Fibroblast of mammary gland (primary cell): ENCODE measurements around the gene AGXT.

Experiments
- DNase-seq: peaks from one replicate; pipeline ENCODE4 v3.0.0-alpha.2; 2010; ENCODE audit warnings: low read depth
- H3K4me3 ChIP-seq: 2 replicates; pipeline ENCODE4 v1.5.1; 2011; ENCODE audit warnings: low read depth, mild to moderate bottlenecking, low read length, moderate library complexity; ENCODE audit not compliant: control insufficient read depth
- TF ChIP-seq, protein P1 (sequence below): conservative IDR thresholded peaks from 2 replicates; pipeline ENCODE4 v1.5.1; 2011; ENCODE audit warnings: low read depth, low read length, inconsistent platforms; ENCODE audit not compliant: control insufficient read depth, insufficient read depth

Gene AGXT

DNA sequence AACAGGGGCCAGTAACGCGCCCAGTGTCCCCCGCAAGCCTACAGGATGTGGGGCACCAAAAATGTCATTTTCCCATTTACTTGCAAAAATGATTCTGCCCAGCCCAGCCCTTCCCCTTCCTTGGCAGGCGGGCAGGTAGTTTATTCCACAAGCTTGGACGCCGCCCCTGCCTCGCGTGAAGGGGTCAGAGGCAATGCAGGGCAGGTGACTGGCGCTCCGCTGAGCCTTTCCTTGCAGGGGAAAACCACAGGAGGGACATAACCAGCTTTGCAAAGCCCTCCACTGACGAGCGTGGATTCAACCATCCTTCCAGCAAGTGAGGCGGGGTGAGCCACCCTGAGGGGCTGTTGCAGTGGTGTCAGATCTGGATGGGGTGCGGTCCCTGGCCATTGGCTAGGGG lies 22.1 kb downstream of the AGXT start:
- TF ChIP-seq, protein P1, sequence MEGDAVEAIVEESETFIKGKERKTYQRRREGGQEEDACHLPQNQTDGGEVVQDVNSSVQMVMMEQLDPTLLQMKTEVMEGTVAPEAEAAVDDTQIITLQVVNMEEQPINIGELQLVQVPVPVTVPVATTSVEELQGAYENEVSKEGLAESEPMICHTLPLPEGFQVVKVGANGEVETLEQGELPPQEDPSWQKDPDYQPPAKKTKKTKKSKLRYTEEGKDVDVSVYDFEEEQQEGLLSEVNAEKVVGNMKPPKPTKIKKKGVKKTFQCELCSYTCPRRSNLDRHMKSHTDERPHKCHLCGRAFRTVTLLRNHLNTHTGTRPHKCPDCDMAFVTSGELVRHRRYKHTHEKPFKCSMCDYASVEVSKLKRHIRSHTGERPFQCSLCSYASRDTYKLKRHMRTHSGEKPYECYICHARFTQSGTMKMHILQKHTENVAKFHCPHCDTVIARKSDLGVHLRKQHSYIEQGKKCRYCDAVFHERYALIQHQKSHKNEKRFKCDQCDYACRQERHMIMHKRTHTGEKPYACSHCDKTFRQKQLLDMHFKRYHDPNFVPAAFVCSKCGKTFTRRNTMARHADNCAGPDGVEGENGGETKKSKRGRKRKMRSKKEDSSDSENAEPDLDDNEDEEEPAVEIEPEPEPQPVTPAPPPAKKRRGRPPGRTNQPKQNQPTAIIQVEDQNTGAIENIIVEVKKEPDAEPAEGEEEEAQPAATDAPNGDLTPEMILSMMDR: no peak
- H3K4me3 ChIP-seq: no peak overlapping the region
- no peak for DNase-seq

DNA sequence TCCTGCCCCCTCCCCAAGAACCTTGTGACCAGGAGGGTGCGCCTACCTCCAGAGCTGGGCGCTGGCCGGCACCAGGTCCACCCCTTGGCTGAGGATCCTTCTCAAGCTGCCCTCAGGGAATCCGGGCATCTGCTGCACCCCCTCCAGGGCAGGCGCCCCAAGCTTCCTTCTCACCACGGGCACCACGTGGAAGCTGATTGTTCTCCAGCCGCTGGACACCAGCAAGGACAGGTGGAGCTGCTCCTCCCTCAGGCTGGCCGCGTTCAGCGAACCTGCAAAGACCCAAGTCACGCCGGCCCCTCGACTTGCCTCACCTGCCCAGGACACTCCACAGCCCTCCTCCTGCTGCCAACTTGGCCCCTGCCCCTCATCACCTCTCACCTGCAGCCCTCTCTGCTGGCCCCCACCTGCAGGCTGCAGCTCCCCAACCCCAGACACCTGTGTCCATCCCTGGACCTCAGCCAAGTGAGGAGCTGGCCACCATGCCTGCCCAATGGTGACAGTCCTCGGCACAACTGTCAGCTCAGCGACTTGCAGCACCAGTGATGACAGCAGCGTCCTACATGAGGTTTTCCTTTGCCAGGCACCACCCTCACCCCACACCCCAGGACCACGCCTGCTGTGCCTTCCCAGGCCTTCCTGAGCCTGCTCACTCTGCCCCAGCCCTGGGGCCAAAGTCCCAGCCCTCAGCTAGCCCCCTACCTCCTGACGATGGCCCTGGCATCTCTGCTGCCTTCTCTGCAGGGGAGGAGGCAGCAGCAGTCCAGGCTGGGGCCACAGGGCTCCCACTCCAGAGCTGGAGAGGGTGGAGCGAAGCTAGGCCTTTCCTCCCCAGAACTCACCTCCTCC lies 23.1 kb downstream of the AGXT start:
- DNase-seq: no peak
- H3K4me3 ChIP-seq: no peak overlapping the region
- TF ChIP-seq, protein P1: no peak

DNA sequence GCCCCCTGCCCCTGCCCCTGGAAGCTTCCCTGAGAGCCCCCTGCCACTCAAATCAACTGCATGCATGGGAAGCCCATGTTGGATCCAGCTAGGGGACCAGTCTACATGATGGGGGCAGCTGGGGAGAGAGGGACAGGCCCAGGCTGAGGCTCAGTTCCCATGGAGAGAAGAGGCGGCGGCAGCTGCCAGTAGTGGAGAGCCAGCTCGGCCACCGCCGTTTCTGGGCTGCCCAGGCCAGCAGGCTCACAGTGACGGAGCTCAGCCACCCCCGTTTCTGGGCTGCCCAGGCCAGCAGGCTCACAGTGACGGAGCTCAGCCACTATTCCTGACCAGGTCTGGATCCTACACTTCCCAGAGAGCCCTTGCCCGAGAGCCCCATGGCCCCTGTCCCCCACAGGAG lies 23.7 kb downstream of the AGXT start:
- DNase-seq: no peak
- TF ChIP-seq, protein P1: no peak
- H3K4me3 ChIP-seq: no peak overlapping the region

DNA sequence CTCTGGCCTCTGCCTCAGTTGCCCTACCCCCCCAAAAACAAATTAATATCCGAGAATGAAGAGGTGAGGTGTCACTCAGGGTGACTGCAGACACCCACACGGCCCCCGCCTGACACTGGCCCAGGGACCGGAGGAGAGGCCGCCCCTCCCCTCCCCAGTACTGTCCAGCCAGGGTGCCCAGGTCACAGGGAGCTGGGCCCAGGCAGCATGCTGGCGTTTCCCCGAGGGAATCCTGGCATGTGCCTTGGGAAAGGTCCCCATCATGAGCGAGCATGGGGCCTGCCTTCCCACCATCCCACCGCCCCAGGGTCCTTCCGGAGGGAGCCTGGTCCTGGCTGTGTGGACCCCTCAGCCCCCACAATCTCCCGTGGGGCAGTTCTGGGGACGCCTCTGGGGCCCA lies 24.3 kb downstream of the AGXT start:
- no peak overlapping the region for H3K4me3 ChIP-seq
- TF ChIP-seq, protein P1: no peak
- DNase-seq: no peak

DNA sequence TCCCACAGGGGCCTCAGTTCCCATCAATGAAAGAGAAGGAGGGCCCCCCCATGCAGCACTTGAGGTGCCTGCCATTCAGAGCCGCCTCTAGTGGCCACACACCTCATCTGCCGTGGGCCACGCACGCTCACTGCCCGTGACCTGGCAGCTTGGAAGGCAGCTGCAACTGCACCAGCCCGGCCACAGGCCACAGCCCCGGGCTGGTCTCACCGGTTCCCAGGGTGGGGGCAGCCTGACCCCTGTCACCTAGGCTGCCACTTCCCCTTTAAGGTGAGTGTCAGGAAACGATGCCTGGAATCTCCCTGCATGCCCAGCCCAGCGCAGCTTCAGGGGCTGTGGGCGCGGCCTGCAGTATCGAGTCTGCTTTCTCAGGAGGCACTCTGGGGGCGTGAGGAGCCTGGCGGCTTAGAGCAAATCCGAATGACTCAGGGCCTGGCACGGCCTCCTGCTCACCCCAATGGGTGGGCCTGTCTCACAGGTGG lies 24.8 kb downstream of the AGXT start:
- TF ChIP-seq, protein P1: no peak
- DNase-seq: peak; percentile 34
- no peak overlapping the region for H3K4me3 ChIP-seq

GRCh38 chr2:240894006-240894405 lies 25.4 kb downstream of the AGXT start:
- H3K4me3 ChIP-seq: no peak overlapping the region
- TF ChIP-seq, protein P1: no peak
- DNase-seq: no peak
